Gastrocnemius medialis (tissue), 4 donors: ENCODE results near the gene CCNQ. TPM values are rescaled to one million over a fixed set of nuclear protein-coding genes. Genes with fewer than 3 reads are reported as not detected.

Experiments
- ATAC-seq, 2 donors: fragments of 150-250 bp; one replicate each; pipeline ENCODE4 v1.9.1; 2016
- DNase-seq, 2 donors: peaks; one replicate each; pipeline ENCODE4 v3.0.0-alpha.2; 2019
- H3K27ac ChIP-seq, 4 donors: fragments of 200-600 bp; sonication (generic); 1 replicate in 1 of 4; 2 replicates in 3 of 4; pipeline ENCODE4 v1.5.1; 2016 to 2018; ENCODE audit warnings: mild to moderate bottlenecking in 2 of 4, moderate library complexity in 1 of 4
- H3K27me3 ChIP-seq, 3 donors: fragments of 200-600 bp; sonication (generic) in 2 of 3; 1 replicate in 1 of 3; 2 replicates in 2 of 3; pipeline versions ENCODE4 v1.5.1 to v1.6.0; 2016 to 2019; ENCODE audit warnings: mild to moderate bottlenecking in 1 of 3, moderate library complexity in 1 of 3
- H3K36me3 ChIP-seq, 2 donors: fragments of 200-600 bp; sonication (generic) in 1 of 2; one replicate each; pipeline ENCODE4 v1.5.1; 2017 to 2018
- H3K4me1 ChIP-seq, 2 donors: fragments of 200-600 bp; sonication (generic) in 1 of 2; one replicate each; pipeline ENCODE4 v1.5.1; 2016 to 2017; ENCODE audit warnings: mild to moderate bottlenecking in 2 of 2
- H3K4me3 ChIP-seq, 4 donors: fragments of 200-600 bp; sonication (generic) in 3 of 4; 1 replicate in 1 of 4; 2 replicates in 3 of 4; pipeline ENCODE4 v1.5.1; 2016 to 2019; ENCODE audit warnings: mild to moderate bottlenecking in 2 of 4
- H3K9me3 ChIP-seq, 3 donors: fragments of 200-600 bp; sonication (generic) in 2 of 3; 1 replicate in 1 of 3; 2 replicates in 2 of 3; pipeline ENCODE4 v1.5.1; 2016 to 2019
- POLR2A ChIP-seq, 2 donors: fragments of 450-650 bp; IDR thresholded peaks; one replicate each; pipeline ENCODE4 v1.6.1; 2017; ENCODE audit warnings: antibody characterized with exemption in 2 of 2, mild to moderate bottlenecking in 2 of 2, moderate library complexity in 2 of 2
- in situ Hi-C, 4 donors: fragments of 200-750 bp; cut with MboI; loops; one replicate each; pipeline versions ENCODE4 v1.15.0 to v1.8.0; 2017; ENCODE audit warnings: low sequenced_read_pairs in 4 of 4
- intact Hi-C: fragments of 100-400 bp; cut with DNase I; formaldehyde crosslinking; loops from one replicate; pipeline ENCODE4 v1.15.1; 2023; ENCODE audit warnings: low total_unique reads
- total RNA-seq, 4 donors: library from RNA; depleted of rRNA; stranded (reverse); fragments of >200 nt; gene quantifications; one replicate each; pipeline versions ENCODE4 v1.1.0 to v1.2.3, GENCODE V29; 2016
- TF ChIP-seq, protein P1 (sequence below), 5 experiments: fragments of 450-650 bp in 3 of 5; fragments of 200-600 bp in 2 of 5; sonication (generic) in 2 of 5; IDR thresholded peaks in 4 of 5; conservative IDR thresholded peaks in 1 of 5; 1 replicate in 4 of 5; 2 replicates in 1 of 5; pipeline ENCODE4 v1.5.1; 2016 to 2019; ENCODE audit warnings: antibody characterized with exemption in 5 of 5, mild to moderate bottlenecking in 3 of 5, moderate library complexity in 3 of 5

CCNQ gene
- total RNA-seq, 4 donors from 2014 or later: 48.4 to 61.5 (median 52.8) TPM

DNA sequence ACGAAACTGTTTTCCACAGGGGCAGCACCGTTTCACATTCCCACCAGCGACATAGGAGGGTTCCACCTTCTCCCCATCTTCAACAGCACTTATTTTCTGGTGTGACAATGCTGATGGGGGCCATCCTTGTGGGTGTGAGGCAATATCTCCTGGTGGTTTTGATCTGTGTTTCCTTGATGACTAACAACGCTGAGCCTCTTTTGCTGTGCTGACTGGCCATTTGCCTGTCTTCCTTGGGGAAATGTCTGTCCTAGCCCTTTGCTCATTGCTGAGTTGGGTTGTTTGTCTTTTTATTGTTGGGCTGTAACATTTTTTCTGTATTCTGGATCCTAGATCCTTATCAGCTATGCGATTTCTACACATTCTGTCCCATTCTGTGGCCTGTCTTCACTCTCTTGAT is 47.8 kb downstream of the CCNQ start:
- ATAC-seq (no peak), DNase-seq (no peak)
- Histone ChIP-seq H3K27me3 (no peaks in the 10 kb centered on the region), H3K4me3 (no peak overlapping the region), H3K9me3 (no peaks in the 10 kb centered on the region), H3K27ac (no peak overlapping the region), H3K4me1 (no peaks in the 10 kb centered on the region), H3K36me3 (no peaks in the 10 kb centered on the region)
- in situ Hi-C loops: loop anchor here in 3 of 4 donors (10.0 kb wide), 1 partner anchor 114 kb away; no protein-coding TSS in a partner anchor
- intact Hi-C loops: no loop called here
- TF ChIP-seq, protein P1, sequence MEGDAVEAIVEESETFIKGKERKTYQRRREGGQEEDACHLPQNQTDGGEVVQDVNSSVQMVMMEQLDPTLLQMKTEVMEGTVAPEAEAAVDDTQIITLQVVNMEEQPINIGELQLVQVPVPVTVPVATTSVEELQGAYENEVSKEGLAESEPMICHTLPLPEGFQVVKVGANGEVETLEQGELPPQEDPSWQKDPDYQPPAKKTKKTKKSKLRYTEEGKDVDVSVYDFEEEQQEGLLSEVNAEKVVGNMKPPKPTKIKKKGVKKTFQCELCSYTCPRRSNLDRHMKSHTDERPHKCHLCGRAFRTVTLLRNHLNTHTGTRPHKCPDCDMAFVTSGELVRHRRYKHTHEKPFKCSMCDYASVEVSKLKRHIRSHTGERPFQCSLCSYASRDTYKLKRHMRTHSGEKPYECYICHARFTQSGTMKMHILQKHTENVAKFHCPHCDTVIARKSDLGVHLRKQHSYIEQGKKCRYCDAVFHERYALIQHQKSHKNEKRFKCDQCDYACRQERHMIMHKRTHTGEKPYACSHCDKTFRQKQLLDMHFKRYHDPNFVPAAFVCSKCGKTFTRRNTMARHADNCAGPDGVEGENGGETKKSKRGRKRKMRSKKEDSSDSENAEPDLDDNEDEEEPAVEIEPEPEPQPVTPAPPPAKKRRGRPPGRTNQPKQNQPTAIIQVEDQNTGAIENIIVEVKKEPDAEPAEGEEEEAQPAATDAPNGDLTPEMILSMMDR (IDR thresholded peaks at IDR 0.05 in 4 of 5, conservative IDR thresholded peaks at IDR 0.05 in 1 of 5): no peak
- no peak for TF ChIP-seq POLR2A (IDR thresholded peaks at IDR 0.05)

DNA sequence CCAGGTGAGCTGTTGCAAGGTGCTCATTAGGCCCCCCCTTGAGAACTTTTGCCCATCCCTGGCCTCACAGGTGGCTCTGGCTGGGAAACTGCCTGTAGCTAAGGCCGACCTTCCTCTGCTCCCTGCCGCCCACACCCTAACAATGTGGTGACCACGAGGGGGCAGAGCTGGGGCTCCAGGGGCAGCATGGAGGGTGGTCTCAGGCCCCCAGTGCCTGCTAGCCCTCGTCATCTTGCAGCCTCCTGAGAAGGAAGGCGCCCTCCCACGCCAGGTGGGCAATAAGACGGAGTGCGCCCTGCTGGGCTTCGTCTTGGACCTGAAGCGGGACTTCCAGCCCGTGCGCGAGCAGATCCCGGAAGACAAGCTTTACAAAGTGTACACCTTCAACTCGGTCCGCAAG is 49.1 kb downstream of the CCNQ start:
- ATAC-seq: no peak
- Histone ChIP-seq H3K36me3 (no peaks in the 10 kb centered on the region), H3K27me3 (peaks cover 0 to 2% (median 0%) of the 10 kb centered on the region in 3 donors), H3K4me1 (no peaks in the 10 kb centered on the region), H3K9me3 (no peaks in the 10 kb centered on the region), H3K27ac (no peak overlapping the region), H3K4me3 (no peak overlapping the region)
- DNase-seq: no peak
- no peak for TF ChIP-seq POLR2A (IDR thresholded peaks at IDR 0.05)
- TF ChIP-seq, protein P1 (IDR thresholded peaks at IDR 0.05 in 4 of 5, conservative IDR thresholded peaks at IDR 0.05 in 1 of 5): no peak
- in situ Hi-C loops: loop anchor here in 3 of 4 donors (10.0 kb wide), 1 partner anchor 115 kb away; no protein-coding TSS in a partner anchor
- intact Hi-C loops: no loop called here

DNA sequence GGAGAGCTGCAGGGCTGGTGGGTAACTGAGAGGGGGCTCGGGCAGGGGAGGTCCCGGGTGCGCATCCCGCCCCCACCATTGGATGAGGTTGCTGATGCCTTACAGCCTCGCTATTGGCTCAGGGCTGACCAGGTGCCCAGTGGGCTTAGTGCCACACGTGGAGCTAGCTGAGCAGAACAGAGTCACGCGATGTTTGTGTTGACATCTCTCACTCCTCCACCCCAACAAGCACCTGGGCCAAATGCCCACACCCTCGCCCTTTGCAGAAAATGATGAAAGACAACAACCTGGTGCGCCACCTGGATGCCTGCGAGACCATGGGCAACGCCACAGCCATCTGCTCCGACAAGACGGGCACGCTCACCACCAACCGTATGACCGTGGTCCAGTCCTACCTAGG is 49.7 kb downstream of the CCNQ start:
- intact Hi-C loops (no loop called here), in situ Hi-C loops (no loop called here)
- Histone ChIP-seq H3K27ac (no peak overlapping the region), H3K4me3 (no peak overlapping the region), H3K27me3 (peaks cover 0 to 3% (median 0%) of the 10 kb centered on the region in 3 donors), H3K4me1 (no peaks in the 10 kb centered on the region), H3K9me3 (no peaks in the 10 kb centered on the region), H3K36me3 (no peaks in the 10 kb centered on the region)
- no peak for ATAC-seq
- DNase-seq: no peak
- TF ChIP-seq, protein P1 (IDR thresholded peaks at IDR 0.05 in 4 of 5, conservative IDR thresholded peaks at IDR 0.05 in 1 of 5): no peak
- no peak for TF ChIP-seq POLR2A (IDR thresholded peaks at IDR 0.05)

DNA sequence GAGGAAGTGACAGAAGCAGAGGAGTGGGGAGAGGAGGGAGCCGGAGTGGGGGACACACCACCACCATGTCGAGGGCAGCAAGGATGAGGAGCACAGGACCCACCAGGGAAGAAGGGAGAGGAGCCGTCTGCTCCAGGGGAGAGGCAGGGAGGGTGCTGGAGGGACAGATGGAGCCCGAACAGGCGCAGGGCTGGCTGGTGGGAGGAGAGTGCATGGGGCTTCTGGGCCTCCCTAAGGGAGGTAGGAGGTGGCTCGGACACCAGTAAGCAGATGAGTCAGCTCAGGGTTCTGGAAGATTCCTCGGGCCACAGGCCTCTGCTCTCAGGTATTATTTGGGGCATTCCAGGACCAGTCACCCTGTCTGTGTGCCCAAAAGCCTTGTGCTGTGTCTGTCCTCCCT is 51.7 kb downstream of the CCNQ start:
- TF ChIP-seq, protein P1 (IDR thresholded peaks at IDR 0.05 in 4 of 5, conservative IDR thresholded peaks at IDR 0.05 in 1 of 5): no peak
- TF ChIP-seq POLR2A (IDR thresholded peaks at IDR 0.05): no peak
- Histone ChIP-seq H3K4me1 (no peaks in the 10 kb centered on the region), H3K27me3 (peaks cover 0 to 3% (median 0%) of the 10 kb centered on the region in 3 donors), H3K9me3 (no peaks in the 10 kb centered on the region), H3K36me3 (no peaks in the 10 kb centered on the region), H3K4me3 (no peak overlapping the region), H3K27ac (no peak overlapping the region)
- ATAC-seq (no peak), DNase-seq (no peak)
- intact Hi-C loops: no loop called here
- in situ Hi-C loops: no loop called here

DNA sequence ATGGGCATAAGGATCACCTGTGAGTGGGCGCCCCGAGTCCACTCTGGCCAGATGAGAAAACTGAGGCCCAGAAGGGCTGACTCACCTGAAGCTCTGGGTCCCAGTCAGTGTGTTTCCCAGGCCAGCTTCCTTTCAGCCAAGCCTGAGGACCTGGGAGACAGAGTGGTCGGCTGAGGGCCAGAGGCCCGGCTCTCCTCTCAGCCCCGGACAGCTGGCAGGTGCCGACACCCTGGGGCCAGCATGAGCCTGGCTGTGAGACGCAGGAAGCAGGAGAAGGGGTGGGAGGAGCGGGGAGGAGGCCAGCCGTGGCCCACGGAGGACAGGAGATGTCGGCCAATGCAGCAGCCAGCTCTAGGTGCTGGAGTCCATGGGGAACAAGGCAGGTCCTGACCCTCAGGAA is 52.6 kb downstream of the CCNQ start:
- no peak for TF ChIP-seq POLR2A (IDR thresholded peaks at IDR 0.05)
- TF ChIP-seq, protein P1 (IDR thresholded peaks at IDR 0.05 in 4 of 5, conservative IDR thresholded peaks at IDR 0.05 in 1 of 5): no peak
- no peak for ATAC-seq
- no peaks in the 10 kb centered on the region for H3K4me1 ChIP-seq
- no peak overlapping the region for H3K4me3 ChIP-seq
- H3K27me3 ChIP-seq: peaks cover 0 to 3% (median 0%) of the 10 kb centered on the region in 3 donors
- DNase-seq: no peak
- intact Hi-C loops (no loop called here), in situ Hi-C loops (no loop called here)
- no peaks in the 10 kb centered on the region for H3K36me3 ChIP-seq
- no peaks in the 10 kb centered on the region for H3K9me3 ChIP-seq
- no peak overlapping the region for H3K27ac ChIP-seq
